ENCODE measurements around the gene DYNLT2. TPM values are rescaled to one million over a fixed set of nuclear protein-coding genes. Genes with fewer than 3 reads are reported as not detected.

The DYNLT2 gene
- total RNA-seq, 2 experiments from 2014 or later, result 2.3 to 2.9 TPM

DNA sequence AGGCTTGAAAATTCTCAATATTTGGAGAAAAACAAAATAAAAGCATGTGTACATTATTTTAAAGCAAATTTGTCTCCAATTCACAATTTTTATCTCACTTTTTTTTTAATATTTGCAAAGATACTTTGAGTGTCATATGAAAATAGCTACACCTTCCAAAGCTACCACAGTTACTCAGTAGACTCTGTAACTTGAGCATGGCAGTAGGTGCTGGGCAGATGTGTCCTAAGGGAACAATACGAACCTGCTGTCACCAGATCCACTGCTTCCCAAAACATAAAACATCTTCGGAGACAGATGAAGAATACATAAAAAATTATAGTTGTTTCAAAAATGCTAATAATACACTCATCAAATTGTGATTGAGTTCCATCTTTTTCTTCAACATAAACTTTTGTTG, 60.1 kb downstream of the DYNLT2 start:
- Mint-ChIP-seq H3K27me3 (no peaks in the 10 kb centered on the region), H3K9me3 (peaks cover 11% of the 10 kb centered on the region), H3K27ac (no peak overlapping the region), H3K4me3 (no peak overlapping the region), H3K4me1 (no peaks in the 10 kb centered on the region), H3K36me3 (peaks cover 41% of the 10 kb centered on the region)
- POLR2A ChIA-PET, result no interaction called here
- no peak for ATAC-seq (ENCODE audit: low read depth)
- no peak for DNase-seq

Other genes starting within 250 kb of the DYNLT2 start
- 10 to 100 TPM; 37.6 to 39.6 TPM for gene WDR27, start 49.5 kb downstream of the DYNLT2 start, total RNA-seq
- gene C6orf120, start 49.4 kb downstream of the DYNLT2 start, total RNA-seq, result 10 to 100 TPM; 22.2 to 22.5 TPM
- gene PHF10, start 27.1 kb downstream of the DYNLT2 start, total RNA-seq, result 10 to 100 TPM; 67.2 to 71.0 TPM
- gene ERMARD, start 50 bp upstream of the DYNLT2 start, total RNA-seq, result 10 to 100 TPM; 33.9 to 36.4 TPM